GM18870 (cell line): ENCODE results near the gene IMP3.
"Not testable (repeated sequence)": the region's sequence is repeated elsewhere in the genome, so short reads cannot be mapped to it uniquely, and the experiment has no call there.

ENCODE experiments used
- ATAC-seq: cut with Tn5 transposase; IDR thresholded peaks from one replicate; pipeline ENCODE4 v1.9.1; 2021; ENCODE audit warnings: moderate library complexity; ENCODE audit not compliant: unreplicated experiment

IMP3 gene, protein sequence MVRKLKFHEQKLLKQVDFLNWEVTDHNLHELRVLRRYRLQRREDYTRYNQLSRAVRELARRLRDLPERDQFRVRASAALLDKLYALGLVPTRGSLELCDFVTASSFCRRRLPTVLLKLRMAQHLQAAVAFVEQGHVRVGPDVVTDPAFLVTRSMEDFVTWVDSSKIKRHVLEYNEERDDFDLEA

DNA sequence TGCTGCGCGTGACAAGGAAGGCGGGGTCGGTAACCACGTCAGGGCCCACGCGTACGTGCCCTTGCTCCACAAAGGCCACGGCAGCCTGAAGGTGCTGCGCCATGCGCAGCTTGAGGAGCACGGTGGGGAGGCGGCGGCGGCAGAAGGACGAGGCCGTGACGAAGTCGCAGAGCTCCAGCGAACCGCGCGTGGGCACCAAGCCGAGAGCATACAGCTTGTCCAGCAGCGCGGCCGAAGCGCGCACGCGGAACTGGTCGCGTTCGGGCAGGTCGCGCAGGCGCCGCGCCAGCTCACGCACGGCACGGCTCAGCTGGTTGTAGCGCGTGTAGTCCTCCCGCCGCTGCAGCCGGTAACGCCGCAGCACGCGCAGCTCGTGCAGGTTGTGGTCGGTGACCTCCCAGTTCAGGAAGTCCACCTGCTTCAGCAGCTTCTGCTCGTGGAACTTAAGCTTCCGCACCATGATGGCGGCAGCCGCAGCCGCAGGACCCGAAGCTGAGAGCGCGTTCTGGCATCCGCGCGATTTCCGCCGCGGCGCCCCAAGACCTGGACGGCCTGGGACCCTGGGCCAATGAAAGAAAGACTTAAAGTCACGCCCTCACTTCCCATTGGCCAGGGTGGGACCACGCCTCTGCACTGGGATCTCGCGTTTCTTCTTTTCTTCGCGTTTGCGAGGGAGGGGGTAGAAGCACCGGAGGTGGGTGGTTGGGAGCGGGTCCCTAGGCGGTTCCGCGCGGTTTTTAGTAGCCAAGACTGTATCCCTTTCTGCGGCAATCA, at the start of gene IMP3:
Gene IMP3, minus strand, starts transcription at position 516 of the 774 bp plus-strand sequence. Its CDS starts 56 bp downstream, at position 460.
- ATAC-seq, result peak; percentile 85

DNA sequence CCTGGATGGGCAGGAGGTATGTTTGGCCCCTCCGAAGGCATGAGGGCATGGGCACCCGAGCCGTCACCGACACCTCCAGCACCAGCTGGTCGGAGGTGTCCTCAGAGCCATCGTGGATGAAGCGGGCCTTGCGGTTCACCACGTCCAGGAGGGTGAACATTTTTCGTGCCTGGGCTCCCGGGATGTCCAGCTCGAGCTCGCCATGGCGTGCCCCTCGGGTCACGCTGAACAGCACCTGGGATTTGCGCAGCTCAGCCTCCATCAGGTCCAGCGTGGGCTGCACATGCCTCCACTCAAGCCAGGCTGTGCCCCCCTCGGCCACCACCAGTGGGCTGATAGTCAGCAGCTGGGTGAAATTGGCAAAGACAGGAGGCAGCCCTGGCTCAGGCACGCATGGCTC, 49.4 kb upstream of the IMP3 start:
- ATAC-seq, result not testable (repeated sequence)

DNA sequence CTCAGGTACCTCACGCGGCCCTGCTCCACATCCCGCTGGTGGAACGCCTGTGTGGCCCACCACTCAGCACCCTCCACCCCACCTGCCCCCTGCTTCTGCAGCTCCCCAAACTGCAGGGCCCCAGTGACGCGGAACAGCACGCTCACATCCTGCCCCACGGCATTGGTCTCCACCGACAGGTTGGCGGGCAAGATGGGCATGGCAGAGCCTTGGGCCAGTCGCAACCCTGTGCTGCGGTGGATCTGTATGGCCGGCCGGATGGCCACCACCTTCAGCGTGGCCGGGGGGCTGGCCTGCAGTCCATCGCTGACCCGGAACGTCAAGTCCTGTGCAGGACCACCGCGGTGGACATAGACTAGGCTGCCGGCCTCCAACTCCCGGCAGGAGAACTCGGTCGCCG, 48.8 kb upstream of the IMP3 start:
- no peak for ATAC-seq

DNA sequence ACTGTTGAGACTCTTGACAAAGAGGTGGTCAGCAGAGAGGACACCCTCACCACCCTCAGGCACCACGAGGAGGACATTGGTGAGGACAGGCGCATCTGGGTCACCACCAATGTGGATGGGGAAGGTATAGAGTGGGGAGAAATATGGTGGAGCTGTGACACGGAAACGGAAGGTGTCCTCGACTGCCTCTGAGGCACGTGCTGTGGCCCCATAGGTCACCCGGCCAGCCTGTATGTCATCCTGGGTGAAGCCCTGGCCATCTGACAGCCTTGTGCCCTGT, 48.2 kb upstream of the IMP3 start:
- no peak for ATAC-seq

DNA sequence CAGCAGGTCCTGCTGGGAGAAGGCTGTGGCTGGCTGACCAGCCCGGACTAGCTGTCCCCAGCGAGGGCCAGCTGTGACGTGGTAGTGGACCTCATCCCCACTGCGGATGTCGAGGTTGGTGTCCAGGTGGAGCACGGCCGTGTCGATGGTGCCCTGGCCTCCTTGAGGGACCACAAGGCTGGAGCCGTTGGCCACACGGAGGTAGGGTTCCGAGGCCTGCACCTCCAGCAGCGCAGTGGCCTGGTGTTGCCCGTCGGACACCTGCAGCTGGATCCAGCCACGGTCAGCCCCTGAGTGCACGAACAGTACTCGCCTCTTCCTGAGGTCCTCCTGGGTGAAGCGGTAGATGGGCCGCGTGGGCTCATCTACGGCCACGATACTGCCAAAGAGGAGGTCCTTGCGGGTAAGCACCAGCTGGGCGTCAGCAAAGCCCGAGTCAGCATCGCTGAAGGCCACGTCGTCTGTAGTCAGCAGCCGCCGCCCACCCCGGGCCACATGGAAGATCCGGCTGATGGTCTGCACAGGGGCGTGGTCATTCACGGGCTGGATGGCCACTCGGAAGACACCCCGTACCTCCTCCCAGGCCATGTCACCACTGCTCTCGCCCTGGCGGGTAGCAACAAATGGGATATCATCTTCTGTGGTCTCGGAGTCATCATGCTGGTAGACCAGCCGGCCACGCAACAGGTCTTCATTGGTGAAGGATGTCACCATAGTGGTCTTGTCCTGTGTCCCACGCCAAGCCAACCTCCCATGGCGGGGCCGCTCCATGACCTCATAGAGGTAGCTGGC, 47.7 kb upstream of the IMP3 start:
- ATAC-seq, result no peak

DNA sequence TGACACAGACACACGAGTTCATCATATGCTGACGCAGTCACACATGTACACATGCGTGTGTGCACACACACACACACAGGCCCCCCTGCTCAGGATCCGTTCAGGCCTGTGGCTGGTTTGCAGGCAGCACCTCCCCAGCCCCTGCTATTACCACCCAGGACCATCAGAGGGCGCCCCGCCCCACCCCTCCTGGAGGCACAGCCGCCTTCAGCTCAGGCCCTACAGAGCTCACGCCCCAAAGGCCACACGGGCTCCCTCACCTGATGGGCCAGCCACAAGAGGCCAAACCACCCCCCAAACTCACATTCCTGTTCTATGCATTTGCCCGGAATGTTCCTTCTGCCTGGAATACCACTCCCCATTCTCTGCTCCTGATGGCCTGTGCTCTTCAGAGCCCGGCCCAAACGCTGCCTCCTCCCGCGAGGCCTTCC, 46.2 kb upstream of the IMP3 start:
- ATAC-seq, result not testable (repeated sequence)

DNA sequence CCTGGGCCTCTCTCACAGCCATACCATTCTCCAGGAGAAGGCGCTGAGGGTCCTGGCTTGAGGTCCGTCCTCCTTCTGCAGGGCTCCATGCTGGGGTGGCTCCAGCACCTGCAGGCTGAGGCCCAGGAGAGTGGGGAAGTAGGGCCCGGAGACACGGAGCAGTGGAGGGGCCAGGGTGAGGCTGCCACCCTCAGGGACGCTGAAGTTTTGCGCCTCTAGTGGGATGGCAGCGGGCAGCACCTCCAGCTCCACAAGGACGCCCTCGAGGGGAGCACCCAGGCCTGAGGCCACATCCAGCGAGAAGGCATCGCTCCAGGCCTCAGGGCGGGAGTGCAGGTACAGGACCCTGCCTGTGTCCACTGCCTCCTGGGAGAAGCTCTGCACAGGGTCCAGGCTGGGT, 45.2 kb upstream of the IMP3 start:
- ATAC-seq, result no peak

DNA sequence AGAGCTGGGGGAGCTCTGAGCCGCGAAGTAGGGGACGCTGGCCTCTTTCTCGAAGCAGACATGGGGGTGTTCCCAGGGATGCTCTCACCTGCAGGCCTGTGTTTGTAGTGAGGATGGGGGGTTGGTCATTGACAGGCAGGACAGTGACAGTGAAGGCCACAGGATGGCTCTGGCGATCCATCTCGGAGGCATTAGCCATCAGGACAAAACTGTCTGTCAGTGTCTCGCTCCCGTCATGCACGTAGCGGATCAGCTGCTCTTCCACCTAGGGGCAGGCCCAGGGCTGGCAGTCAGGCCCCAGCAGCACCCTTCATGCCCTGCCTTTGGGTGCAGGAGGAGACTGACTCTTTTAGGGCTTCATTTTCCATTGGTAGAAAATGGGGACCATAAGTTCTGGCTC, 44.6 kb upstream of the IMP3 start:
- ATAC-seq, result no peak

DNA sequence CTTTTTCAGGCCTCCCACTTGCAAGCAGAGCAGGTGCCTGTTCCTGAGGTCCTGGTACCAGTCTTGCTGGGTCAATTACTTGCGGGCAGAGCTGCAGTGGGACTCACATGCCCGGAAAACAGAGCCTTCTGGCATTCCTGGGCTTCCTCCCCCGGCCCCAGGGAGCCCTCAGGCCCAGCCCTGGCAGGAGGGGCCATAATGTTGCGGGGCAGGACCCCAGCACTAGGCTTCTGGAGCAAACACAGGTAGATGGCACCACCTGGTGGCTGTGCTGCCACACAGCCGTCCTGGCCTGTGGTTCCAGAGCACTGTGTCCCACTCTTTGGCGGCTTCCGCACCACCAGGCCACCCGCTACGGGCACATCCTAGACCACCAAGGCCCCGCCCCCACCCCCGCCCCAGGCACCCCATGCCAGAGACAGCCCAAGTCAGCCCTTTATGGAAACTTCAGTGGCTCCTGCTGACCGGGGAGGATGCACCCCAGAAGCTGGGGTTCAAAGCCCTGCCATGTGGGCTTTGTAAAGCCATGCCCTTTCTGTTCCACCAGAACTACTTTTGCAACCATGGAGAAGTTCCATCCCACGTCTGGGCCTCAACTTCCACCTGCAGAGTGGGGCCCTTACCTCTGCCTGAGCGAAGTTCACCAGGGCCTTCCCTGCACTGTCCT, 43.8 kb upstream of the IMP3 start:
- ATAC-seq, result not testable (repeated sequence)

DNA sequence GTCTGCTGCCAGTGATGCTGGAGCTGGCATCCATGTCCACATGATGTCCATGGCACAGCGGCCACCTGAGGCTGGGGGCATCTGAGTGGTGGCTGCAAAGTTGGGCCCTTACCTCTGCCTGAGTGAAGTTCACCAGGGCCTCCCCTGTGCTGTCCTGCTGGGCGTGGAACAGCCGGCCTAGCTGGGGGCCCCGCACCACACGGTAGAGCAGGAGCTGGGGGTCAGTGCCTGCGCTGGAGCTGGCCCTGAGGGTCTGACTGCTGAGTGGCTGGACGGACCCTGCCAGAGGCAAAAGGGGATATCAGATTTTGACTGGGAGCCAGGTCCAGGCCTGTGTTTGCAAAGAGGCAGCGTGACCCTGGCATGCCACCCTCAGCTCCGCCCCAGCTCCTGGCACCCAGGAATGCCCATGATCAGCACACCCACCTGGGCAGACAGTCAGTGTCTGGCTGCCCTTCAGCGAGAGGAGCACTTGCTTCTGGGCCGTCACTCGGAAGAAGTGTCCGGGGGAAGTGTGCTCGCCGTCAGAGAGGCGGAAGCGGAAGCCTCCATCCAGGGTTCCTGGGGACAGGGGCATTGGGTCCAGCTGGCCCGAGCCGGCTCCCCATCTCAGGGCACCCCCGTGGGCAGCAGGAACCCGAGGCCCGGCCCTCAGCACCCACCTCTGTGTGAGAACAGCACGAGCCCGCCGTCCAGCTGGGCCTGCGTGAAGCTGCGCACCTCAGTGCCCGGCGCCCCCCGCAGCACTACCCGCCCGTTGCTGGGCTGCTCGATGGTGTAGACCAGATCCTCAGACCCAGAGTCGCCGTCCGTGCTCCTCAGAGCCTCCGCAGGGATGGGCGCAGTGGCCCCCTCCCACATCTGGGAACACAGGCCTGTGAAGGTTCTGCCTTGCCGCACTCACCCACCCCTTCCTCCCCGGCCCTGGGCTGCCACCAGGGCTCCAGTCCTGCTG, 42.4 kb upstream of the IMP3 start:
- ATAC-seq, result no peak

DNA sequence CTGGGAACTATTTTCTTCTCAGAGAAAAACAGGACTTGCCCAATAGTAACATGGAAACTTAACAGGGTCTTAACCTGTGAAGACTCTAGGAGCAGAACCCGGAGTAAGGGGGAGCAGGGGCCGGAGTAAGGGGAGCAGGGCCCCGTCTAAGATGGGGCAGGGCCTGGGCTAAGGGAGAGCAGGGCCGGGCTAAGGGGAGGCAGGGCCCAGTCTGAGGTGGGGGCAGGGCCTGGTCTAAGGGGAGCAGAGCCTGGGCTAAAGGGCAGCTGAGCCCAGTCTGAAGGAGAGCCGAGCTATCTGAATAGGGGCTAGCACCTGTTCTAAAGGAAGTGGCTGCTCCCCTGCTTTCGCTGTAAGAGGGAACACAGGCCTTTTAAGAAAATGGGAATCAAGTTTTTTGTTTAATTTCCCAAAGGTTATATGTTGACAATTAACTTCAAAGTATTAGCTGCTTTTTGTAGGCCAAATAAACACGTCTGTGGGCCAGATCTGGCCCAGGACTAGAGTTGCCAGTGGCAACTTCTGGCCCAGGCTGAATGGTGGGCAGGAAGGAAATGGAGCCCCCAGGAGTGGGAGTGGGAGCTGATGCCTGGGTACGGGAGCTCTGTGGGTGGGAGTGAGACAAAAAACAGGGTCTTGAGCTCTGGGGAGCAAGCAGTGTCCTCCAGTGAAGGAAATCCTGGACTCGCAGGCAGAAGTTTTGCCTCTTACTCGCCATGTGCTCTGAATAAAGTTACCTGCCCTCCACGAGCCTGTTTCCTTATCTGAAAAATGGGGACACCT, 40.2 kb upstream of the IMP3 start:
- ATAC-seq, result no peak

DNA sequence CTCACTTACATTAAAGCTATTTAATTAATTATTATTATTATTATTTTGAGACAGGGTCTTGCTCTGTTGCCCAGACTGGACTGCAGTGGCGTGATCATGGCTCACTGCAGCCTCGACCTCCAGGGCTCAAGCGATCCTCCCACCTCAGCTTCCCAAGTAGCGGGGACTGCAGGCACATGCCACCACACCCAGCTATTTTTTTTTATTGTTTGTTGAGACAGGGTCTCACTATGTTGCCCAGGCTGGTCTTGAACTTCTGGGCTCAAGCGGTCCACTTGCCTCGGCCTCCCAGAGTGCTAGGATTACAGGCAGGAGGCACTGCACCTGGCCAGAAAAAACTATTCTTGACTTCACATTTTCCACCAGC, 38.3 kb upstream of the IMP3 start:
- not testable (repeated sequence) for ATAC-seq

DNA sequence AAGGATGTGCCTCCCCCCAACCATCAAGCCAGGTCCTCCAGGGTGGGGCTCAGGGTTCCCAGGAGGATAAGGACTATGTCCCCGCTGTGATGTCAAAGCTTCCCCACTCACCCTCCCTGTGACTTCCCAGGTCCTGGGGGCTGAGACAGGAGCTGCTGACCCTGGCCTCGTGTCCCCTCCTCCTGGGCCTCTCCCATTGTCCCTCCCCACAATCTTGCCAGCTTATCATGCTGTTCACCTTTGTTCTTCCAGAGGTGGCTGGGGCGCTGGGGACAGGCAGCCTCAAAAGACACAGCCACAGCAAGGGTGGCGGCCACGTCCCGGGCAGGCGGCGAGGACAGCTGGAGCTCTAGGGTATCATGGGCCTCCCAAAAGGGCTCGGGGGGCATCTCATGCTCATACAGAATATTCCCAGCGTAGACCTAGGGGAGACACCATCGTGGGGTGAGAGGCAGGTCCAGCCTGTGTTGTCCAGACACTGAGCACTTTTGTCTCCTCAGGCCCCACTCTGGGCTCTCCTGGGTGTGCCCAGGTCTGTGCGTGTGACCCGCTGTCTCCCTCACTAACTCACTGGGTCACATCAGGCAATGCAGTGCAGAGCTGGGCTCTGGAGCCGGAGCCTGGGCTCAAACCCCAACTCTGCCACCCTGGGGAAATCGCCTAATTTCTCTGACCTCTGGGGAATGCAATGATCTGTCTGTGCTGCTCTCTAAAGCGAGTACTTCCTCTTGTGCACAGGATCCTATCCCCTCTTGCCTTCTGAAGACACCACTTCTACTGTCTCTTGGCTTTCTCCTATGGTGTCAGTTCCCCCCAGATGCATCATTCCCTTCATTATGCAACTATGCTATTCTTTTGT, 37.7 kb upstream of the IMP3 start:
- no peak for ATAC-seq

DNA sequence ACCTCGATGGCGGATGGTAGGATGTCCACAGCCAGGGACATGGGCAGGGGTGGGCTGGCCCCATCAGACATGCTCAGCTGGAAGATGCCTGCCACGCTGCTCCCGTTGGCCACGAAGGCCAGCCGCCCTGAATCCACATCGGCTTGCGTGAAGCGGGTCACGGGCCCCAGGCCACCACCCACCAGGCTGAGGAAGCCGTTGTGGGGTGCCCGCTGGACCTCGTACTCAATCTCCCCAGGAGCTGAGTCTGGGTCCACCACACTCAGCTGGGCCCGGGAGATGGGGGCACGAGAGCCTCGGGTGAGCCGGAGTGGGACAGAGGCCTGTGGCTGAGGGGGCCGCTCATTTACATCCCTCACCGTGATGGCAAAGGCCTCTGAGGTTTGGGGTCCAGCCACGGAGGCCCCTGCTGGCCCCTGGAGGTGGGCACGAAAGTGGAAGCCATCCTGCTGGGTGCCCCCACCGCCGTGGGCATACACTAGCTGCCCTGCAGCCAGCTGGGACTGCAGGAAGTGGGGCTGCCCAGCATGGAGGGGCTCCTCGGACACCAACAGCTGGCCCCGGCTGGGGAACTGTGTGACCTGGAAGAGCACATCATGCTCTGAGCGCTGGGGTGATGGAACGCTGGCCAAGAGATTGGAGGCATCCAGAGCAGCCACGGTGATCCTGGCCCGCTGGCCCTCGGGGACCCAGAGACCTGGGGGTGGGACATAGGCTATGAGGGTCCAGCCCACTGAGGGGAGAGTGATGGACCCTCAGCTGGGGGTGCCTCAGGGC, 36.9 kb upstream of the IMP3 start:
- no peak for ATAC-seq

DNA sequence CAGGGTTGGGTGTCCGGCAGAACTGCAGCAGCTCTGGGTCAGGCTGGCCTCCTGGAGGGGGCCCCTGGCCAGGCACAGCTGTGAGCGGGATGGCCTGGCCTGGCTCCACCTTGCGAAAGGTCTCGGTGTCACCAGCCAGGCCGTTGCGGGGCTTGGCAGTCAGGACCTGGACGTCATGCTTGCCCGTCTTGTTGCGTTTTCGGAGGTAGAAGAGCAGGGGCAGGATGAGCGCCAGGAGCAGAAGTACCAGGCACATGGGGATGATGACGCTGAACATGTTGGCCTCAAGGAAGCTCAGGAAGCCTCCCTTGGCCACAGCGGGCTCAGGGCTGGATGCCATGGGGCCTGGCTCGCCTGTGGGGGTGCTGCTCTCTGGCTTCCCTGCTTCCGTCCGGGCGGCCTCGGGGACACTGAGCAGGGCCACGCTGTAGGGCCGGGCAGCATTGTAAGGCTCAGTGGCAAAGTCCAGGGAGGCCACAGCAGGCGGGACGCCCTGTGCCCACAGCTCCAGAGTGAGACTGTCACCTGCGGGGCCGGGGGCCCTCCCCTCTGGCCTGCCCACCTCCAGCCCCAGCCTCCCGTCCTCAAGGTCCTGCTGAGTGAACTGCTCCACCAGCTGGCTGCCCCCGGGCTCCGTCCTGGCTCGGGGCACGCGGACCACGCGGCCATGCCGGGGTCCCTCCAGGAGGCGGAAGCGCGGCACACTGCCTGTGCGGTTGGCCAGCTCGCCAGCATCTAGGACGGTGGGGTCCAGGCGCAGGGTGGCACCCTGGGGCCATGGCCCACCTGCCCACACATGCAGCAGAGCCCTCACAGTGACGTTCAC, 35.8 kb upstream of the IMP3 start:
- no peak for ATAC-seq

DNA sequence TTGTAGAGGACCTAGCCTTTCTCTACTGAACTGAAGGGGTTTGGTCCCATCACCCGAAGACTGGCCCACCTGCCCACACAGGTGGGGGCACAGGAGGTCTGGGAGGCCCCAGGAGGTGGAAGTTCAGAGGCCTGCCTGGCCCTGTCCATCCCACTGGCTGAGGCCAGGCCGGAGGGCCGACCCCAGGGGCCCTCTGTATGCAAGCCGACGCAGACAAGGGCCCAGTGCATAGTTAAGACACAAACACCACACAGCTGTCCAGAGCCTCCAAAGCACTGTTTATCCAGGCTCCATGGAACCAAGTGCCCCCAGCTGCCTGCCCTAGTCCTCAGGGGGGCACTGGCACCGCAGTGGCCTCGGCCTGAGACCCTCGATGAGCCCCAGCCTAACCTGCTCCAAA, 34.3 kb upstream of the IMP3 start:
- ATAC-seq, result no peak
